ENCODE results near the gene PCSK6.
"Not testable (repeated sequence)": the region's sequence is repeated elsewhere in the genome, so short reads cannot be mapped to it uniquely, and the experiment has no call there.

The PCSK6 gene

GRCh38 chr15:101464256-101464998, 25.1 kb downstream of the PCSK6 start:
- Histone ChIP-seq H3K4me3 (ENCODE audit: insufficient read depth, low read length, poor library complexity, severe bottlenecking) (no peak overlapping the region), H3K27ac (ENCODE audit: low read depth, low read length) (no peak overlapping the region), H2AFZ (ENCODE audit: low read depth, low read length, severe bottlenecking) (no peak overlapping the region), H3K4me2 (ENCODE audit: low read depth, low read length, poor library complexity, severe bottlenecking) (no peak overlapping the region), H3K9me3 (ENCODE audit: insufficient read depth, low read length) (no peaks in the 10 kb centered on the region), H3F3A (ENCODE audit: insufficient read depth) (no peaks in the 10 kb centered on the region), H3K79me2 (ENCODE audit: insufficient read depth, low read length) (no peaks in the 10 kb centered on the region), H3K9me2 (replicated peaks; ENCODE audit: insufficient read depth, low read length) (no peaks in the 10 kb centered on the region), H4K20me1 (ENCODE audit: low read depth, low read length) (no peaks in the 10 kb centered on the region), H3K9ac (ENCODE audit: low read length) (no peak overlapping the region), H3K36me3 (ENCODE audit: low read length) (no peaks in the 10 kb centered on the region), H3K27me3 (ENCODE audit: low read length) (0 out of 2 replicates have a peak, but pooled peaks cover 3% of the 10 kb centered on the region)
- TF ChIP-seq EZH2phosphoT487 (conservative IDR thresholded peaks at IDR 0.05; ENCODE audit: low read length) (no peak), CTCF (IDR thresholded peaks at IDR 0.05; ENCODE audit: insufficient read depth, low read length, poor library complexity, severe bottlenecking) (no peak)

GRCh38 chr15:101463696-101464095, 25.8 kb downstream of the PCSK6 start:
- not testable (repeated sequence) for H3F3A ChIP-seq (ENCODE audit: insufficient read depth); H3K4me2 ChIP-seq (ENCODE audit: low read depth, low read length, poor library complexity, severe bottlenecking); H3K79me2 ChIP-seq (ENCODE audit: insufficient read depth, low read length); H3K4me3 ChIP-seq (ENCODE audit: insufficient read depth, low read length, poor library complexity, severe bottlenecking); H3K9me2 ChIP-seq (replicated peaks; ENCODE audit: insufficient read depth, low read length); H3K36me3 ChIP-seq (ENCODE audit: low read length); H4K20me1 ChIP-seq (ENCODE audit: low read depth, low read length); H3K9ac ChIP-seq (ENCODE audit: low read length); H3K9me3 ChIP-seq (ENCODE audit: insufficient read depth, low read length); H3K27me3 ChIP-seq (ENCODE audit: low read length); H2AFZ ChIP-seq (ENCODE audit: low read depth, low read length, severe bottlenecking); H3K27ac ChIP-seq (ENCODE audit: low read depth, low read length)

GRCh38 chr15:101463270-101463669, 26.2 kb downstream of the PCSK6 start:
- TF ChIP-seq CTCF (IDR thresholded peaks at IDR 0.05; ENCODE audit: insufficient read depth, low read length, poor library complexity, severe bottlenecking) (no peak), EZH2phosphoT487 (conservative IDR thresholded peaks at IDR 0.05; ENCODE audit: low read length) (no peak)
- no peaks in the 10 kb centered on the region for H3F3A ChIP-seq (ENCODE audit: insufficient read depth)
- H4K20me1 ChIP-seq (ENCODE audit: low read depth, low read length), result no peaks in the 10 kb centered on the region
- no peaks in the 10 kb centered on the region for H3K79me2 ChIP-seq (ENCODE audit: insufficient read depth, low read length)
- H3K9me3 ChIP-seq (ENCODE audit: insufficient read depth, low read length), result no peaks in the 10 kb centered on the region
- no peaks in the 10 kb centered on the region for H3K9me2 ChIP-seq (replicated peaks; ENCODE audit: insufficient read depth, low read length)
- H3K27ac ChIP-seq (ENCODE audit: low read depth, low read length), result no peak overlapping the region
- H3K4me2 ChIP-seq (ENCODE audit: low read depth, low read length, poor library complexity, severe bottlenecking), result no peak overlapping the region
- no peaks in the 10 kb centered on the region for H3K36me3 ChIP-seq (ENCODE audit: low read length)
- no peak overlapping the region for H3K9ac ChIP-seq (ENCODE audit: low read length)
- H3K4me3 ChIP-seq (ENCODE audit: insufficient read depth, low read length, poor library complexity, severe bottlenecking), result no peak overlapping the region
- no peak overlapping the region for H2AFZ ChIP-seq (ENCODE audit: low read depth, low read length, severe bottlenecking)
- 0 out of 2 replicates have a peak, but pooled peaks cover 3% of the 10 kb centered on the region for H3K27me3 ChIP-seq (ENCODE audit: low read length)

GRCh38 chr15:101461097-101461496, 28.4 kb downstream of the PCSK6 start:
- no peak overlapping the region for H3K9ac ChIP-seq (ENCODE audit: low read length)
- no peak overlapping the region for H2AFZ ChIP-seq (ENCODE audit: low read depth, low read length, severe bottlenecking)
- H3K36me3 ChIP-seq (ENCODE audit: low read length), result no peaks in the 10 kb centered on the region
- H3K79me2 ChIP-seq (ENCODE audit: insufficient read depth, low read length), result no peaks in the 10 kb centered on the region
- H3K9me2 ChIP-seq (replicated peaks; ENCODE audit: insufficient read depth, low read length), result no peaks in the 10 kb centered on the region
- TF ChIP-seq EZH2phosphoT487 (conservative IDR thresholded peaks at IDR 0.05; ENCODE audit: low read length) (no peak), CTCF (IDR thresholded peaks at IDR 0.05; ENCODE audit: insufficient read depth, low read length, poor library complexity, severe bottlenecking) (no peak)
- H3K27ac ChIP-seq (ENCODE audit: low read depth, low read length), result no peak overlapping the region
- no peak overlapping the region for H3K4me3 ChIP-seq (ENCODE audit: insufficient read depth, low read length, poor library complexity, severe bottlenecking)
- H3K4me2 ChIP-seq (ENCODE audit: low read depth, low read length, poor library complexity, severe bottlenecking), result no peak overlapping the region
- H3K9me3 ChIP-seq (ENCODE audit: insufficient read depth, low read length), result no peaks in the 10 kb centered on the region
- no peaks in the 10 kb centered on the region for H3F3A ChIP-seq (ENCODE audit: insufficient read depth)
- 0 out of 2 replicates have a peak, but pooled peaks cover 3% of the 10 kb centered on the region for H3K27me3 ChIP-seq (ENCODE audit: low read length)
- H4K20me1 ChIP-seq (ENCODE audit: low read depth, low read length), result no peaks in the 10 kb centered on the region
